Loucy (cell line): ENCODE data around the gene VCAN.

Source experiments
- CTCF ChIP-seq: fragments of 200-600 bp; sonication (generic); conservative IDR thresholded peaks from 2 replicates; pipeline ENCODE4 v1.5.1; 2014; ENCODE audit warnings: mild to moderate bottlenecking, antibody characterized with exemption, low read length
- EZH2phosphoT487 ChIP-seq: fragments of 200-600 bp; IDR thresholded peaks from 2 replicates; pipeline ENCODE4 v1.6.1; 2018; ENCODE audit warnings: antibody characterized with exemption, mild to moderate bottlenecking, moderate library complexity, borderline replicate concordance

GRCh38 chr5:83547161-83547560 lies 75.6 kb downstream of the VCAN start:
- TF ChIP-seq CTCF (no peak), EZH2phosphoT487 (no peak)
